Measurements from ENCODE around the gene IPP. TPM values are rescaled to one million over a fixed set of nuclear protein-coding genes. Genes with fewer than 3 reads are reported as not detected.

The IPP gene
- total RNA-seq, 1 donor from 2014 or later, result 13.4 TPM

DNA sequence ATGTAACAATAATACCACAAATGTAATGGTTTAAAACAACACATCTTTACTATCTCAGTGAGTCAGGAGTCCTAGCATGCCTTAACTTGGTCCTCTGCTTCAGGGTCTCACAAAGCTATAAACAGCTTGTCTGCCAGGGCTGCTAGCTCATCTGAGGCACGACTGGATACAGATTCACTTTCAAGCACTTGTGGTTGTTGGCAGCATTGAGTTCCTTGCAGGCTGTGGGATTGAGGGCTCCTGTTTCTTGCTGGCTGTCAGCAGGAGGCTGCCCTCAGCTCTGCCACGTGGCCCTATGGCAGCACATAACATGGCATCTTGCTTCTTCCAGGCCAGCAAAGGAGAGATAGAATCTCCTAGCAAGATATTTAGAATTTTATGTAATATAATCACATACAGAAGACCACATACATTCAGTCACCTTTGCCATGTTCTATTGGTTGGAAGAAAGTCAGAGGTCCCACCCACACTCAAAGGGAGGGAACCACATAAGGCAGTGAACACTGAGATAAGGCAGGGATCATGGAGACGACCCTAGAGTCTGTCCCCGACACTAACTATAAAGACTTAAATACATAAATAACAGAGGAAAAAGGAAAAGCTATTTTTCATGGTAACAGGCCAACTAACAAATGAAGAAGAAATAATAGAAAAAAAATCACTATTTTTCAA lies 18.9 kb upstream of the IPP start:
- ATAC-seq (no peak), DNase-seq (no peak)
- no peaks in the 10 kb centered on the region for H3K4me1 ChIP-seq
- no peaks in the 10 kb centered on the region for H3K27me3 ChIP-seq (ENCODE audit: low read depth)
- no peak for TF ChIP-seq CTCF (IDR thresholded peaks at IDR 0.05)
- no peaks in the 10 kb centered on the region for H3K36me3 ChIP-seq
- intact Hi-C loops (cut with DNase I), result no loop called here
- H3K27ac ChIP-seq, result no peak overlapping the region
- H3K4me3 ChIP-seq, result no peak overlapping the region
- H3K9me3 ChIP-seq, result no peaks in the 10 kb centered on the region

GRCh38 chr1:45767035-45767434 lies 16.6 kb upstream of the IPP start:
- Histone ChIP-seq H3K4me1 (no peaks in the 10 kb centered on the region), H3K27me3 (ENCODE audit: low read depth) (no peaks in the 10 kb centered on the region), H3K36me3 (no peaks in the 10 kb centered on the region), H3K4me3 (no peak overlapping the region), H3K27ac (no peak overlapping the region), H3K9me3 (no peaks in the 10 kb centered on the region)
- no peak for TF ChIP-seq CTCF (IDR thresholded peaks at IDR 0.05)
- no peak for ATAC-seq
- intact Hi-C loops (cut with DNase I), result no loop called here
- no peak for DNase-seq

DNA sequence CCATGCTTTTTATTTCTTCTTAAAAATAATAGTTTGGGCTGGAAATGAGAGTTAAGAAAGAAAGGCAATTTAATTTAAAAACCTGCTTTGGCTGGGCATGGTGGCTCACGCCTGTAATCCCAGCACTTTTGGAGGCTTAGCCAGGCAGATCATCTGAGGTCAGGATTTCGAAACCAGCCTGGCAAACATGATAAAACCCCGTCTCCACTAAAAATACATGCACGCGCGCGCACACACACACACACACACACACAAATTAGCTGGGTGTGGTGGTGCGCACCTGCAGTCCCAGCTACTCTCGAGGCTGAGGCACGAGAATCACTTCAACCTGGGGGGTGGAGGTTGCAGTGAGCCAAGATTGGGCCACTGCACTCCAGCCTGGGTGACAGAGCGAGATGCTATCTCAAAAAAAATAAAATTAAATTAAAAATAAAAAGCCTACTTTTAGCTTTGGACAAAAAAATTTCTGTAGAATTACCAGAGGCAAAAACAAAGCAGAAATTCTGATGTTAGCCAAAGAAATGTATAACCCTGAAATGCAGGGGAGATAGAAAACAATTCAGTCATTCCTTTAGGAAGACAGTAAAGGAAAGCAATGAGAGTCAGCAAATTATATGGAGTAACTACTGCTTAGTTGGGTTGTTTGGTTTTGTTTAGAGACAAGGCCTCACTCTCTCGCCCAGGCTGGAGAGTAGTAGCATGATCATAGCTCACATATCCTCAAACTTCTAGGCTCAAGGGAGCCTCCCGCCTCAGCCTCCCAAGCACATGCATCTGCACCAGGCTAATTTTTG lies 15.7 kb upstream of the IPP start:
- ATAC-seq, result no peak
- no peaks in the 10 kb centered on the region for H3K4me1 ChIP-seq
- intact Hi-C loops (cut with DNase I), result no loop called here

GRCh38 chr1:45762291-45762690 lies 11.8 kb upstream of the IPP start:
- ATAC-seq, result no peak
- no peak overlapping the region for H3K27ac ChIP-seq
- intact Hi-C loops (cut with DNase I), result no loop called here
- TF ChIP-seq CTCF (IDR thresholded peaks at IDR 0.05), result no peak
- H3K36me3 ChIP-seq, result no peaks in the 10 kb centered on the region
- DNase-seq, result no peak
- no peaks in the 10 kb centered on the region for H3K9me3 ChIP-seq
- H3K4me1 ChIP-seq, result no peaks in the 10 kb centered on the region
- H3K4me3 ChIP-seq, result no peak overlapping the region
- no peaks in the 10 kb centered on the region for H3K27me3 ChIP-seq (ENCODE audit: low read depth)

More for the DNA sequence above, 15.7 kb upstream of the IPP start:
- H3K27ac ChIP-seq, result no peak overlapping the region
- H3K4me3 ChIP-seq, result no peak overlapping the region
- no peak for DNase-seq
- H3K9me3 ChIP-seq, result no peaks in the 10 kb centered on the region
- no peak for TF ChIP-seq CTCF (IDR thresholded peaks at IDR 0.05)
- no peaks in the 10 kb centered on the region for H3K36me3 ChIP-seq
- H3K27me3 ChIP-seq (ENCODE audit: low read depth), result no peaks in the 10 kb centered on the region

GRCh38 chr1:45755697-45756096 lies 5.2 kb upstream of the IPP start:
- no peak for TF ChIP-seq CTCF (IDR thresholded peaks at IDR 0.05)
- ATAC-seq, result no peak
- intact Hi-C loops (cut with DNase I), result no loop called here

More at GRCh38 chr1:45755697-45756096, 5.2 kb upstream of the IPP start:
- H3K27me3 ChIP-seq (ENCODE audit: low read depth), result no peaks in the 10 kb centered on the region
- DNase-seq, result no peak
- no peaks in the 10 kb centered on the region for H3K36me3 ChIP-seq
- H3K4me1 ChIP-seq, result no peaks in the 10 kb centered on the region
- H3K9me3 ChIP-seq, result peaks cover 6% of the 10 kb centered on the region
- H3K4me3 ChIP-seq, result no peak overlapping the region
- no peak overlapping the region for H3K27ac ChIP-seq

All from lower lobe of right lung (tissue), 2 donors.